Heart left ventricle (tissue), 13 donors: Measurements from ENCODE around the gene RHO.

Source experiments
- CTCF ChIP-seq, 12 donors: fragments of 200-600 bp; sonication (generic) in 4 of 12; IDR thresholded peaks; one replicate each; pipeline versions ENCODE4 v1.5.0 to v1.8.0; 2018 to 2022; ENCODE audit warnings: antibody characterized with exemption in 12 of 12, mild to moderate bottlenecking in 5 of 12
- POLR2A ChIP-seq, 2 donors: fragments of 450-650 bp; IDR thresholded peaks; one replicate each; pipeline ENCODE4 v1.6.1; 2017; ENCODE audit warnings: antibody characterized with exemption in 2 of 2, mild to moderate bottlenecking in 2 of 2, moderate library complexity in 2 of 2
- donor health status: ischemic (EF 13 %, LVEDD 7.1; RV severe dilation, severe dysfunction).
- donor health status: DM: no; HTN: yes; CAD: no.
- donor health status: DM: no; HTN: no; CAD: no.
- donor health status: ischemic (EF 25% LVEDD 6.9; RV normal size, moderate dysfunction).
- donor health status: ischemic (EF 25% LVEDD 5.7; RV mildly dilated, moderate dysfunction).
- donor health status: ischemic (EF 35%, LVEDD 5.7; RV mildly dilated, moderate dysfunction).
- donor health status: nonischemic (EF 11% LVEDD 7.7; RV severe dilation, severe dysfunction).
- donor health status: DM: yes; HTN: yes; CAD: no.
- donor health status: PGD.
- donor health status: ischemic (EF 29% LVEDD 5.4; RV normal size, mild dysfunction).
- donor health status: nonischemic (EF 23%, LVEDD 6.1; RV moderate dilation, normal function).

- no peak for TF ChIP-seq CTCF (IDR thresholded peaks at IDR 0.05)
- TF ChIP-seq POLR2A (IDR thresholded peaks at IDR 0.05): no peak
Measured at GRCh38 chr3:129505341-129505740, 23.1 kb upstream of the RHO start.
